ENCODE results near the gene ITM2C. TPM values are rescaled to one million over a fixed set of nuclear protein-coding genes. Genes with fewer than 3 reads are reported as not detected.

ITM2C gene
- total and polyA plus RNA-seq, 8 donors: 26.9 to 1,030 (median 47.2) TPM

DNA sequence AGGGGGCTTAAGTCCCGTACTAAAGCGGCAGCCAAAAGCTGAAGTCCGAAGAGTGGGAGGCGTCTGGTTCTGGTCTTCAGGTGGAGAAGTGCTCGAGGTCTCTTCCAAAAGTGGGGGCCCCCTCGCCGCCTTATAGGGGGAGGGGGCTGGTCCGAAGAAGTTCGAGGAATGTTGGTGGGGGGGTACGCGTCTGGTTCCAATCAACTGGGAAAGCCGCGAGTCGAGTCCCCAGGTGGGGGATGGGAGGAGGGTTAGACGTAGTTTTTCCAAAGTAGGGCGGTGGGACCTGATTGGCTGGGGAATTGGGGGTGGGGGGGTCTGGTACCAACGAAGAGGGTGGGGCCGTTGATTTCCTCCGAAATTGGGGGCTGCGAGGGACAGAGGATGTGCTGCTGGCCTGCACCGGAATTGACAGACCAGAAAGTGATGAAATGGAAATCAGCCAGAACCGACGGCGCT lies 594 bp downstream of the ITM2C start:
- Histone ChIP-seq H3K4me3 (peak overlapping the region; percentile 73 to 92 (median 82)), H3K9me3 (no peaks in the 10 kb centered on the region), H3K36me3 (no peaks in the 10 kb centered on the region), H3K27me3 (peaks cover 0 to 10% (median 0%) of the 10 kb centered on the region in 3 donors), H3K4me1 (peaks cover 51 to 61% (median 57%) of the 10 kb centered on the region in 4 donors), H3K27ac (peak overlapping the region in 4 of 5 donors; percentile 68 to 84 (median 69))
- intact Hi-C loops (cut with DNase I; ENCODE audit: low total_unique reads): no loop called here
- TF ChIP-seq, protein P1, sequence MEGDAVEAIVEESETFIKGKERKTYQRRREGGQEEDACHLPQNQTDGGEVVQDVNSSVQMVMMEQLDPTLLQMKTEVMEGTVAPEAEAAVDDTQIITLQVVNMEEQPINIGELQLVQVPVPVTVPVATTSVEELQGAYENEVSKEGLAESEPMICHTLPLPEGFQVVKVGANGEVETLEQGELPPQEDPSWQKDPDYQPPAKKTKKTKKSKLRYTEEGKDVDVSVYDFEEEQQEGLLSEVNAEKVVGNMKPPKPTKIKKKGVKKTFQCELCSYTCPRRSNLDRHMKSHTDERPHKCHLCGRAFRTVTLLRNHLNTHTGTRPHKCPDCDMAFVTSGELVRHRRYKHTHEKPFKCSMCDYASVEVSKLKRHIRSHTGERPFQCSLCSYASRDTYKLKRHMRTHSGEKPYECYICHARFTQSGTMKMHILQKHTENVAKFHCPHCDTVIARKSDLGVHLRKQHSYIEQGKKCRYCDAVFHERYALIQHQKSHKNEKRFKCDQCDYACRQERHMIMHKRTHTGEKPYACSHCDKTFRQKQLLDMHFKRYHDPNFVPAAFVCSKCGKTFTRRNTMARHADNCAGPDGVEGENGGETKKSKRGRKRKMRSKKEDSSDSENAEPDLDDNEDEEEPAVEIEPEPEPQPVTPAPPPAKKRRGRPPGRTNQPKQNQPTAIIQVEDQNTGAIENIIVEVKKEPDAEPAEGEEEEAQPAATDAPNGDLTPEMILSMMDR (IDR thresholded peaks at IDR 0.05): no peak
- no peak for TF ChIP-seq EP300 (IDR thresholded peaks at IDR 0.05)
- TF ChIP-seq POLR2A (IDR thresholded peaks at IDR 0.05): no peak
- no peak for TF ChIP-seq POLR2AphosphoS5 (IDR thresholded peaks at IDR 0.05)
- 1 to 4% (median 1%) methylated on average over 23 to 24 of the region's 24 CpGs for WGBS, 5 donors
- peak in 1 of 2 donors; percentile 76 for DNase-seq

DNA sequence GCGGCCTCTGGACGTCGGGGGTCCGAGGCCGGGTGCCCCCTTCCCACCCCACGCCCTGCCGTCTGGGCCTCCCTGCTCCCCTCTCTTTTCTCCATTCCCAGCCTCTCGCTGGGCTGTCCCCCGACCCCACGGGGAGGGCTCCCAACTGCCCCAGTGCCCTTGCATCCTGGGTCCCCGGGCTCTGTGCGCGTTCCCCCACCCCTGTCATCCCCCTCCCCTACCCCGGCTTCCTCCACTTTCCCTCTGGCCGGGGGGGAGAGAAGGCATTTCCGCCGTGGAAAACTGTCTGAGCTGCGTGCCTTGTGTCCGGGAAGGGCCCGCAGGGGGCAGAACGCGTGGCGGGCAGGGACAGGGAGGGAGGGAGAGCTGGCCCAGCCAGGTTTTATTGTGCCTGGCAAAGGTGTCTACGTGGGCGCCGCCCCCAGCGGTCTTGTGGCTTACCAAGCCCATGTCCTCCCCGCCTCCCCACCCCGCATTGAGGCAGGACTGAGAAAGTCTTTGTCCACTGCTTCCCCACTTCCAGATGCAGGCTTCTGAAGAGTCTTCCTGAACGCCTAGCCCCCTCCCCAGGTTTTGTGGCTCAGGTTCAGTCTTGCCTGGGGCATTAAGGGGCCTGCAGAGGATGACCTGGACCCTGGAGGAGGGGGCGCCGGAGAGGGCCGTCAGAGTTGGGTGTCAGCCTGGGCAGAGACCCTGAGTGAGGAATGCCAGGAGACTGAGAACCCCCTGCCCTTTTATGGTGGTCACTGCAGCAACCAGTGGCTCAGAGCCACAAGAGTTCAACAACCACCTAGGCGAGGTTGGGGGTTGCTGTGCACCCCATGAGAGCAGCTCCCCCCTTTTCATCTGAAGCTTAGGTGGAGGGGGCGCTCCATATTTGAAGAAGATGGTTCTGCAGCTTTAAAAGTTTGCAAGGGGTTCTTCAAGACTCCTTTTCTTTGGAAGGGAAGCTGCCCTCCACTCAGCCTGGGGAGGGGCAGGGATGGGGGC lies 1.3 kb downstream of the ITM2C start:
- H3K4me3 ChIP-seq: peak overlapping the region; percentile 73 to 92 (median 82)
- H3K27ac ChIP-seq: peak overlapping the region in 4 of 5 donors; percentile 68 to 84 (median 69)
- intact Hi-C loops (cut with DNase I; ENCODE audit: low total_unique reads): no loop called here
- DNase-seq: peak; percentile 54 to 83
- WGBS, 5 donors: 9 to 15% (median 11%) methylated on average over 34 to 35 of the region's 35 CpGs
- peaks cover 58 to 69% (median 63%) of the 10 kb centered on the region in 4 donors for H3K4me1 ChIP-seq
- no peaks in the 10 kb centered on the region for H3K36me3 ChIP-seq
- no peak for TF ChIP-seq POLR2AphosphoS5 (IDR thresholded peaks at IDR 0.05)
- TF ChIP-seq, protein P1 (IDR thresholded peaks at IDR 0.05): no peak
- TF ChIP-seq POLR2A (IDR thresholded peaks at IDR 0.05): no peak
- TF ChIP-seq EP300 (IDR thresholded peaks at IDR 0.05): no peak
- H3K9me3 ChIP-seq: no peaks in the 10 kb centered on the region
- H3K27me3 ChIP-seq: peaks cover 0 to 10% (median 0%) of the 10 kb centered on the region in 3 donors

DNA sequence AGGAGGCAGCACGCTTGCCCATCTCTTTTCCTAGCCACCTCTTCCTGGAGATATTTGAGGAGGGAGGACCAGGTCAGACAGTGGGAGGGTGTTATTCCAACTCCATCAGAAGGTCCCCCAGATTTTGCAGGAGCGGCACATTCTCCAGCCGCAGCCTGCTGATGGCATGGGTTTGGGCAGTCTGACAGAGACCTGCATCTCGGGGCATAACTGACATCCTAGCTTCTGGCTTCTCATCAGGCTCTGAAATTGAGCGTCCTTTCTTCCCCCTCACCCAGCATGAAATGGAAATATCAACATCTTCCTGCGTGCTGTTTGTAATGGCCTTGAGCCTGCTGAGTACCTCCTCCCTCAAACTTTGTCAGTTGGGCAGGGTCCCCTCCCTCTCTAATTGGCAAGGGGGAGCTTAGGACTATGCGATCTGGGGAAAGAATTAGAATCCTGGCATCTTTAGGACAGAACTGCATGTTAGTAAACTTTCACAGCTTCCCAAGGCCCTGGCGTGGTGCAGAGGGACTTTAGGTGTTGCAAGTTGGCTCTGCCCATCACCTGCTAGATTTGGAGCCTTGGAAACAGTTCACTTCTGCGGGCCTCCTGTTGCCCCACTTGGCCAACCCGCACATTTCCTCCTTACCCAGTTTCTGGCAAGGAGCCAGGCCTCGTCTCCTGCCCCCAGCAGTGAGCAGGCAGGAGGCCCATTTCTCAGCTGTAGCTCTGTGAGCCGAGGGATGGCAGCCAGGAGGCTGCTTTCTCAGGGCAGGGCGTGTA lies 2.2 kb downstream of the ITM2C start:
- intact Hi-C loops (cut with DNase I; ENCODE audit: low total_unique reads): no loop called here
- peak; percentile 57 to 78 for DNase-seq
- H3K27me3 ChIP-seq: peaks cover 0 to 10% (median 0%) of the 10 kb centered on the region in 3 donors
- peak overlapping the region in 2 of 4 donors; percentile 80 to 85 for H3K4me3 ChIP-seq
- H3K4me1 ChIP-seq: peaks cover 62 to 77% (median 71%) of the 10 kb centered on the region in 4 donors
- TF ChIP-seq, protein P1 (IDR thresholded peaks at IDR 0.05): no peak
- TF ChIP-seq POLR2A (IDR thresholded peaks at IDR 0.05) (no peak), EP300 (IDR thresholded peaks at IDR 0.05) (no peak), POLR2AphosphoS5 (IDR thresholded peaks at IDR 0.05) (no peak)
- H3K36me3 ChIP-seq: no peaks in the 10 kb centered on the region
- WGBS, 5 donors: 23 to 36% (median 30%) methylated on average over 11 to 13 of the region's 13 CpGs
- H3K9me3 ChIP-seq: no peaks in the 10 kb centered on the region
- peak overlapping the region in 3 of 5 donors; percentile 68 to 84 (median 69) for H3K27ac ChIP-seq

Measured in stomach (tissue), 9 donors.